K562 (cell line): ENCODE data around the gene IQCE. TPM values are rescaled to one million over a fixed set of nuclear protein-coding genes. Genes with fewer than 3 reads are reported as not detected.

Source experiments
- ATAC-seq: fragments of 200-7000 bp; cut with Tn5 transposase; 3 replicates; pipeline ENCODE4 v1.9.1; 2020; ENCODE audit warnings: moderate library complexity
- BruUV-seq: library from RNA; stranded (reverse); fragments of 400-500 nt; replicated peaks from 2 replicates; lab custom pipeline; 2021; lab: Mats Ljungman, UMichigan
- CTCF ChIA-PET: fragments of 300-600 bp; formaldehyde crosslinking; extraction: SDS; loops from one replicate; lab custom pipeline; 2021; ENCODE audit warnings: low intra/inter-chr PET ratio; lab: Yijun Ruan, JAX
- POLR2A ChIA-PET: fragments of 300-600, 350-650 bp; sonication (Branson Sonifier 250); formaldehyde crosslinking; extraction: SDS; loops from one replicate; lab custom pipeline; 2021; ENCODE audit warnings: antibody characterized with exemption, inconsistent platforms; lab: Yijun Ruan, JAX
- DNase-seq, 4 experiments: peaks; one replicate each; pipeline versions ENCODE4 v3.0.0 to v3.0.0-alpha.2; 2011 to 2018; ENCODE audit warnings: low spot score in 3 of 4, mixed read lengths in 3 of 4; ENCODE audit errors: extremely low read depth in 1 of 4
- FAIRE-seq: peaks from 2 replicates; lab custom pipeline; 2011; peaks lifted over from hg19 to GRCh38; lab: Jason Lieb, UNC
- H2AFZ ChIP-seq: 2 replicates; pipeline ENCODE4 v1.6.0; 2011; ENCODE audit warnings: low read depth, low read length, control low read depth, inconsistent platforms
- H3K27ac ChIP-seq: fragments of 200-600 bp; 3 replicates; pipeline ENCODE4 v1.8.0; 2011; ENCODE audit warnings: low read depth, mild to moderate bottlenecking, control low read depth, inconsistent platforms, low read length, moderate library complexity, mixed read lengths; ENCODE audit errors: extremely low read depth
- H3K27me3 ChIP-seq, 2 experiments: fragments of 300-600 bp in 1 of 2; 2 replicates in 1 of 2; 3 replicates in 1 of 2; pipeline versions ENCODE4 v1.6.0 to v1.8.0; 2011; ENCODE audit warnings: inconsistent platforms in 2 of 2, low read length in 2 of 2, mild to moderate bottlenecking in 1 of 2, mixed read lengths in 1 of 2, moderate library complexity in 1 of 2; ENCODE audit not compliant: control insufficient read depth in 2 of 2, insufficient read depth in 2 of 2
- H3K36me3 ChIP-seq: fragments of 300-600 bp; 3 replicates; pipeline ENCODE4 v1.8.0; 2011; ENCODE audit warnings: mild to moderate bottlenecking, low read length, inconsistent platforms; ENCODE audit not compliant: control insufficient read depth, insufficient read depth
- H3K4me1 ChIP-seq, 2 experiments: fragments of 200-600 bp in 1 of 2; replicated peaks in 1 of 2; 2 replicates in 1 of 2; 3 replicates in 1 of 2; pipeline versions ENCODE4 v1.5.1 to v1.8.0; 2011; ENCODE audit warnings: inconsistent platforms in 2 of 2, low read length in 2 of 2, mild to moderate bottlenecking in 1 of 2, mixed read lengths in 1 of 2, moderate library complexity in 1 of 2; ENCODE audit not compliant: control insufficient read depth in 2 of 2, insufficient read depth in 2 of 2
- H3K4me2 ChIP-seq: 2 replicates; pipeline ENCODE4 v1.6.1; 2011; ENCODE audit warnings: low read length, control low read depth, inconsistent platforms, mixed read lengths; ENCODE audit not compliant: insufficient read depth
- H3K4me3 ChIP-seq: fragments of 200-600 bp; sonication (generic), shearing (Covaris generic); 2 replicates; pipeline ENCODE4 v1.5.1; 2016; ENCODE audit warnings: control low read depth, inconsistent platforms
- H3K79me2 ChIP-seq: fragments of 200-600 bp; 3 replicates; pipeline ENCODE4 v1.8.0; 2011; ENCODE audit warnings: low read length, inconsistent platforms; ENCODE audit not compliant: control insufficient read depth, insufficient read depth
- H3K9ac ChIP-seq, 2 experiments: 2 replicates each; pipeline versions ENCODE4 v1.6.0 to v1.6.1; 2011; ENCODE audit warnings: low read depth in 2 of 2, low read length in 2 of 2, control low read depth in 1 of 2, inconsistent platforms in 1 of 2, mild to moderate bottlenecking in 1 of 2, mixed read lengths in 1 of 2; ENCODE audit not compliant: insufficient read depth in 1 of 2
- H3K9me1 ChIP-seq: one replicate; pipeline ENCODE4 v1.6.0; 2011; ENCODE audit warnings: inconsistent platforms, mild to moderate bottlenecking, low read length, moderate library complexity; ENCODE audit not compliant: control insufficient read depth, insufficient read depth
- H3K9me3 ChIP-seq: replicated peaks from 2 replicates; pipeline ENCODE4 v1.5.1; 2011; ENCODE audit warnings: low read depth, low read length, inconsistent platforms; ENCODE audit not compliant: control insufficient read depth, insufficient read depth
- H4K20me1 ChIP-seq: replicated peaks from 2 replicates; pipeline ENCODE4 v1.6.1; 2011; ENCODE audit warnings: low read length, inconsistent platforms, mixed read lengths; ENCODE audit not compliant: control insufficient read depth, insufficient read depth
- CBX5 ChIP-seq: IDR thresholded peaks from 2 replicates; pipeline ENCODE4 v1.6.1; 2014; ENCODE audit warnings: low read depth, borderline replicate concordance
- COPS2 ChIP-seq: fragments of 450-650 bp; conservative IDR thresholded peaks from 2 replicates; pipeline ENCODE4 v1.6.1; 2016; ENCODE audit warnings: mild to moderate bottlenecking, moderate library complexity
- ELK1 ChIP-seq: sonication (generic); formaldehyde crosslinking; IDR thresholded peaks from 2 replicates; pipeline ENCODE4 v1.8.1; 2022; ENCODE audit warnings: missing genetic modification reagents
- MLX ChIP-seq, 2 experiments: fragments of 450-650 bp in 1 of 2; sonication (generic) in 1 of 2; formaldehyde crosslinking; conservative IDR thresholded peaks; 2 replicates each; pipeline versions ENCODE4 v1.4.0 to v1.8.1; 2020 to 2022; ENCODE audit warnings: mild to moderate bottlenecking in 1 of 2, missing genetic modification reagents in 1 of 2
- RBFOX2 ChIP-seq: fragments of 200-400 bp; formaldehyde crosslinking; IDR thresholded peaks from 2 replicates; pipeline ENCODE4 v1.6.1; 2017; ENCODE audit warnings: low read depth, mild to moderate bottlenecking, low read length, moderate library complexity
- WGBS: fragments of 100-300 bp; shearing (Covaris generic); methylation state at CpG from one replicate; pipeline ENCODE4 v1.1.6; 2016; ENCODE audit warnings: low coverage, mixed read lengths; ENCODE audit not compliant: insufficient coverage; ENCODE audit errors: missing lambda C conversion rate; 5-methylcytosine and 5-hydroxymethylcytosine counted together
- in situ Hi-C: fragments of 300-500 bp; cut with MboI; formaldehyde crosslinking; loops from 4 replicates; pipeline ENCODE4 v1.15.0; 2018; ENCODE audit warnings: inconsistent platforms, mixed read lengths
- intact Hi-C: fragments of 100-400 bp; cut with micrococcal nuclease; formaldehyde crosslinking; loops from 2 replicates; pipeline ENCODE4 v1.14.2; 2022
- polyA plus RNA-seq, 8 experiments: library from polyadenylated mRNA; depleted of rRNA in 4 of 8; stranded (reverse) in 5 of 8; unstranded in 3 of 8; fragments of >200 nt; fragmentation: Nextera tagmentation in 2 of 8; fragmentation: Illumina TruSeq in 1 of 8; extraction: Ambion mirVana in 2 of 8; extraction: Trizol in 1 of 8; gene quantifications; 2 replicates each; pipeline versions ENCODE4 v1.2.1 to v1.2.3, GENCODE V29; 2011 to 2014; ENCODE audit warnings: inconsistent platforms in 1 of 8, missing spikeins in 1 of 8
- total RNA-seq, 7 experiments: library from RNA; depleted of rRNA in 6 of 7; stranded (reverse); fragments of >200 nt in 6 of 7; fragmentation: Illumina TruSeq in 2 of 7; extraction: Trizol in 2 of 7; gene quantifications; 2 replicates each; pipeline versions ENCODE4 v1.2.1 to v1.2.3, GENCODE V29; 2011 to 2021; ENCODE audit warnings: low replicate concordance in 1 of 7
- TF ChIP-seq, protein P1 (sequence below): sonication (generic); formaldehyde crosslinking; IDR thresholded peaks from 2 replicates; pipeline ENCODE4 v1.9.0; 2022; ENCODE audit warnings: mild to moderate bottlenecking, missing genetic modification reagents

Gene IQCE
- total and polyA plus RNA-seq, 9 of the 15 experiments (the other 6 are each of a cell fraction or from before 2014, with no cell fraction given) = 0.18 to 8.5 (median 4.2) TPM

DNA sequence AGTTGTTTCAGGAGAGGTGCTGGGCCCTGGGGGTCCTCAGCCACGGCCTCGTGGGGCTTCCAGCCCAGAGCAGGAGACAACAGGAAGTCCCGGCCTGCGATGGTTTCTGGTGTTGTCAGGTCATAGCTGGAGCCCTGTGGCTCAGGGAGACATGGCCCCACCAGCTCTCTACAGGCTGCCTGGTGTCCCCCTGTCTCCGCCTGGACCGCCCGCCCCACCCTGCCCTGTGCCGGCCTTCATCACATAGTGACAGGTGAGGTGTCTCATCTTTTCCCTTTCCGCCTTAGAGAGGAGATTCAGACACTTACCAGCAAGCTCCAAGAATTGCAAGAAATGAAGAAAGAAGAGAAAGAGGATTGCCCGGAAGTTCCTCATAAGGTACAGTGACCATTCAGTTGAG lies 35.8 kb downstream of the IQCE start:
- POLR2A ChIA-PET = interaction anchor here (0.8 kb wide), 1 partner anchor 17 kb away, joined by 3 read pairs; no protein-coding TSS in a partner anchor
- peaks cover 28% of the 10 kb centered on the region; the same call in 1 of the 3 replicates for H3K36me3 ChIP-seq
- no peak overlapping the region for H3K27ac ChIP-seq
- intact Hi-C loops = no loop called here
- no peak for DNase-seq
- H3K9me1 ChIP-seq = peaks cover 2% of the 10 kb centered on the region
- H3K9ac ChIP-seq = no peak overlapping the region
- no peak overlapping the region for H3K4me3 ChIP-seq
- 94% methylated on average over 5 of the region's 10 CpGs for WGBS
- H3K27me3 ChIP-seq = no peaks in the 10 kb centered on the region
- ATAC-seq = no peak
- H3K79me2 ChIP-seq = no peaks in the 10 kb centered on the region
- BruUV-seq = no TSS peak
- no peak for FAIRE-seq
- CTCF ChIA-PET = no interaction called here
- no peak for TF ChIP-seq CBX5
- TF ChIP-seq RBFOX2 = no peak
- TF ChIP-seq MLX (CRISPR knock-in tag; conservative IDR thresholded peaks at IDR 0.05) = no peak
- no peak for TF ChIP-seq ELK1 (CRISPR knock-in tag)
- no peak for TF ChIP-seq COPS2
- TF ChIP-seq, protein P1, sequence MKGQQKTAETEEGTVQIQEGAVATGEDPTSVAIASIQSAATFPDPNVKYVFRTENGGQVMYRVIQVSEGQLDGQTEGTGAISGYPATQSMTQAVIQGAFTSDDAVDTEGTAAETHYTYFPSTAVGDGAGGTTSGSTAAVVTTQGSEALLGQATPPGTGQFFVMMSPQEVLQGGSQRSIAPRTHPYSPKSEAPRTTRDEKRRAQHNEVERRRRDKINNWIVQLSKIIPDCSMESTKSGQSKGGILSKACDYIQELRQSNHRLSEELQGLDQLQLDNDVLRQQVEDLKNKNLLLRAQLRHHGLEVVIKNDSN (CRISPR knock-in tag) = no peak
- H3K4me2 ChIP-seq = no peak overlapping the region
- H2AFZ ChIP-seq = no peak overlapping the region
- H3K9me3 ChIP-seq = no peaks in the 10 kb centered on the region
- in situ Hi-C loops = no loop called here
- H3K4me1 ChIP-seq = peaks cover 0 to 12% of the 10 kb centered on the region in 2 experiments; a peak in 2 of 5 replicates
- H4K20me1 ChIP-seq = no peaks in the 10 kb centered on the region
